Transverse colon (tissue), 4 donors: ENCODE measurements around the gene ATP1B1. TPM values are rescaled to one million over a fixed set of nuclear protein-coding genes. Genes with fewer than 3 reads are reported as not detected.

ENCODE experiments used
- DNase-seq: peaks from one replicate; pipeline ENCODE4 v3.0.0-alpha.2; 2019
- H3K27ac ChIP-seq, 4 donors: fragments of 200-600 bp; sonication (generic); 2 replicates each; pipeline ENCODE4 v1.5.1; 2016 to 2018; ENCODE audit warnings: inconsistent platforms in 4 of 4
- H3K27me3 ChIP-seq: fragments of 200-600 bp; sonication (generic); 2 replicates; pipeline ENCODE4 v1.5.1; 2017; ENCODE audit warnings: inconsistent platforms
- H3K36me3 ChIP-seq, 4 donors: fragments of 200-600 bp; sonication (generic); 2 replicates each; pipeline ENCODE4 v1.5.1; 2017 to 2019; ENCODE audit warnings: inconsistent platforms in 4 of 4
- H3K4me1 ChIP-seq, 4 donors: fragments of 200-600 bp; sonication (generic); 2 replicates each; pipeline ENCODE4 v1.5.1; 2017 to 2020; ENCODE audit warnings: inconsistent platforms in 4 of 4
- H3K4me3 ChIP-seq, 4 donors: fragments of 200-600 bp; sonication (generic); 1 replicate in 1 of 4; 2 replicates in 3 of 4; pipeline versions ENCODE4 v1.5.1 to v1.6.1; 2017 to 2019; ENCODE audit warnings: inconsistent platforms in 4 of 4
- H3K9me3 ChIP-seq, 2 donors: fragments of 200-600 bp; sonication (generic); 2 replicates each; pipeline ENCODE4 v1.5.1; 2017 to 2019; ENCODE audit warnings: inconsistent platforms in 2 of 2
- CTCF ChIP-seq, 5 experiments: fragments of 200-600 bp in 3 of 5; fragments of 450-650 bp in 2 of 5; sonication (generic) in 3 of 5; IDR thresholded peaks; 1 replicate in 2 of 5; 2 replicates in 3 of 5; pipeline ENCODE4 v1.5.1; 2016 to 2017; ENCODE audit warnings: antibody characterized with exemption in 5 of 5, inconsistent platforms in 3 of 5, mild to moderate bottlenecking in 2 of 5, moderate library complexity in 1 of 5
- EP300 ChIP-seq: sonication (generic); formaldehyde crosslinking; IDR thresholded peaks from one replicate; pipeline ENCODE4 v1.6.1; 2017; ENCODE audit warnings: antibody characterized with exemption, low read depth
- POLR2A ChIP-seq: fragments of 450-650 bp; IDR thresholded peaks from one replicate; pipeline ENCODE4 v1.6.1; 2016; ENCODE audit warnings: antibody characterized with exemption, mild to moderate bottlenecking, moderate library complexity
- POLR2AphosphoS5 ChIP-seq, 3 donors: sonication (generic); formaldehyde crosslinking; IDR thresholded peaks; one replicate each; pipeline ENCODE4 v1.6.1; 2016; ENCODE audit warnings: antibody characterized with exemption in 3 of 3
- WGBS, 2 donors: methylation state at CpG; one replicate each; pipeline ENCODE4 v1.1.5; 2018; ENCODE audit warnings: low coverage in 1 of 2; 5-methylcytosine and 5-hydroxymethylcytosine counted together
- in situ Hi-C, 4 donors: fragments of 200-750 bp; cut with MboI; loops; one replicate each; pipeline versions ENCODE4 v1.15.0 to v1.15.1; 2017; ENCODE audit warnings: low sequenced_read_pairs in 3 of 4, low pct_ligation_motif_present in 1 of 4, low pct_unique_long_range_greater_than_20kb in 1 of 4
- intact Hi-C: fragments of 100-400 bp; cut with DNase I; formaldehyde crosslinking; loops from one replicate; pipeline ENCODE4 v1.15.1; 2023; ENCODE audit warnings: low total_unique reads
- total RNA-seq, 4 donors: library from RNA; depleted of rRNA; stranded (reverse); fragments of >200 nt; gene quantifications; one replicate each; pipeline ENCODE4 v1.1.0, GENCODE V29; 2016

The ATP1B1 gene
- total RNA-seq: 100 to 1,000 TPM in 3 of 4 donors, 10 to 100 TPM in 1; 82.8 to 493 (median 375) TPM

- peak within 1 kb of the TSS; percentile 81 to 92 (median 87) for H3K4me3 ChIP-seq
- H3K4me1 ChIP-seq: peaks cover 2 to 59% (median 35%) of the 10 kb centered on the region in 4 donors
- peak within 1 kb of the TSS; percentile 94 to 98 (median 96) for H3K27ac ChIP-seq
- WGBS, 2 donors: 0% methylated on average over 13 of the region's 100 CpGs; no CpG with 5 or more reads in 1 of the 2 donors
- H3K27me3 ChIP-seq: no peaks in the 10 kb centered on the region
- intact Hi-C loops: no loop called here
- DNase-seq: peak; percentile 94
- peak; percentile 53 to 72 (median 58) for TF ChIP-seq CTCF (IDR thresholded peaks at IDR 0.05)
- peak; percentile 100 for TF ChIP-seq POLR2A
- no peak for TF ChIP-seq EP300
- TF ChIP-seq POLR2AphosphoS5 (IDR thresholded peaks at IDR 0.05): peak; percentile 99
- in situ Hi-C loops: loop anchor here in 2 of 4 donors (25.0 kb wide), 3 partner anchors 231 to 644 kb away; no protein-coding TSS in a partner anchor
- H3K9me3 ChIP-seq: no peaks in the 10 kb centered on the region
- no peaks in the 10 kb centered on the region for H3K36me3 ChIP-seq
These were observed at the start of gene ATP1B1 for GRCh38 chr1:169106095-169106920. Gene ATP1B1 (plus strand): TSS chr1:169106690. CDS start chr1:169106830, 140 bp downstream.

- DNase-seq: no peak
- Histone ChIP-seq H3K4me1 (peaks cover 0 to 26% (median 10%) of the 10 kb centered on the region in 4 donors), H3K27me3 (no peaks in the 10 kb centered on the region), H3K4me3 (no peak overlapping the region), H3K9me3 (no peaks in the 10 kb centered on the region), H3K36me3 (no peaks in the 10 kb centered on the region), H3K27ac (peak overlapping the region; percentile 61 to 83 (median 66))
- intact Hi-C loops: no loop called here
- WGBS, 2 donors: 86 to 100% methylated on average over 1 of the region's 1 CpG
- in situ Hi-C loops: no loop called here
- TF ChIP-seq POLR2A (no peak), EP300 (no peak), POLR2AphosphoS5 (IDR thresholded peaks at IDR 0.05) (no peak), CTCF (IDR thresholded peaks at IDR 0.05) (no peak)
These were observed 47.1 kb upstream of the ATP1B1 start for GRCh38 chr1:169059421-169059820.

GRCh38 chr1:169060043-169060722 is 46.3 kb upstream of the ATP1B1 start:
- intact Hi-C loops (no loop called here), in situ Hi-C loops (no loop called here)
- Histone ChIP-seq H3K36me3 (no peaks in the 10 kb centered on the region), H3K9me3 (no peaks in the 10 kb centered on the region), H3K4me1 (peaks cover 0 to 26% (median 10%) of the 10 kb centered on the region in 4 donors), H3K4me3 (no peak overlapping the region), H3K27ac (peak overlapping the region; percentile 61 to 83 (median 66)), H3K27me3 (no peaks in the 10 kb centered on the region)
- TF ChIP-seq POLR2A (peak; percentile 51), EP300 (no peak), POLR2AphosphoS5 (IDR thresholded peaks at IDR 0.05) (peak in 2 of 3 donors; percentile 62 to 77)
- peak; percentile 77 for DNase-seq
- WGBS, 2 donors: 67 to 68% methylated on average over 4 to 9 of the region's 9 CpGs

- Histone ChIP-seq H3K9me3 (no peaks in the 10 kb centered on the region), H3K27me3 (no peaks in the 10 kb centered on the region), H3K36me3 (no peaks in the 10 kb centered on the region), H3K27ac (peak overlapping the region in 3 of 4 donors; percentile 61 to 83 (median 71)), H3K4me1 (peaks cover 0 to 26% (median 10%) of the 10 kb centered on the region in 4 donors), H3K4me3 (no peak overlapping the region)
- no peak for DNase-seq
- WGBS, 2 donors: 64 to 70% methylated on average over 4 of the region's 4 CpGs
- in situ Hi-C loops (no loop called here), intact Hi-C loops (no loop called here)
- TF ChIP-seq CTCF (IDR thresholded peaks at IDR 0.05) (no peak), POLR2AphosphoS5 (IDR thresholded peaks at IDR 0.05) (no peak)
These were observed 45.4 kb upstream of the ATP1B1 start for GRCh38 chr1:169060919-169061639.
